Stimulated activated naive CD4-positive, alpha-beta T cell (primary cell): ENCODE data around the gene GABBR2.

Experiments used
- DNase-seq, 6 experiments: peaks; one replicate each; lab custom pipeline; 2025; lab: John Stamatoyannopoulos, UW

Gene GABBR2

GRCh38 chr9:98432960-98433359 lies 275.8 kb downstream of the GABBR2 start:
- no peak for DNase-seq

- no peak for DNase-seq
Observed at GRCh38 chr9:98432134-98432533, 276.6 kb downstream of the GABBR2 start.

GRCh38 chr9:98430535-98431292 lies 278.0 kb downstream of the GABBR2 start:
- no peak for DNase-seq

- no peak for DNase-seq
Observed at GRCh38 chr9:98429613-98430012, 279.1 kb downstream of the GABBR2 start.

- DNase-seq: no peak
Observed at GRCh38 chr9:98428454-98428853, 280.3 kb downstream of the GABBR2 start.

- DNase-seq: no peak
Observed at GRCh38 chr9:98427491-98427890, 281.2 kb downstream of the GABBR2 start.

GRCh38 chr9:98425079-98425478 lies 283.7 kb downstream of the GABBR2 start:
- no peak for DNase-seq

- DNase-seq: no peak
Observed at GRCh38 chr9:98419260-98419603, 289.5 kb downstream of the GABBR2 start.

GRCh38 chr9:98418578-98419259 lies 290.0 kb downstream of the GABBR2 start:
- DNase-seq: no peak

- no peak for DNase-seq
Observed at GRCh38 chr9:98416294-98417248, 292.2 kb downstream of the GABBR2 start.

- DNase-seq: no peak
Observed at GRCh38 chr9:98415782-98416181, 293.0 kb downstream of the GABBR2 start.

GRCh38 chr9:98413084-98413483 lies 295.7 kb downstream of the GABBR2 start:
- DNase-seq: no peak

GRCh38 chr9:98412101-98412842 lies 296.5 kb downstream of the GABBR2 start:
- no peak for DNase-seq

GRCh38 chr9:98410185-98410697 lies 298.5 kb downstream of the GABBR2 start:
- no peak for DNase-seq

GRCh38 chr9:98409719-98410118 lies 299.0 kb downstream of the GABBR2 start:
- no peak for DNase-seq

GRCh38 chr9:98406469-98406868 lies 302.3 kb downstream of the GABBR2 start:
- DNase-seq: no peak

GRCh38 chr9:98404237-98404636 lies 304.5 kb downstream of the GABBR2 start:
- no peak for DNase-seq

- no peak for DNase-seq
Observed at GRCh38 chr9:98403715-98404114, 305.0 kb downstream of the GABBR2 start.

GRCh38 chr9:98402019-98402840 lies 306.5 kb downstream of the GABBR2 start:
- no peak for DNase-seq

GRCh38 chr9:98401140-98402018 lies 307.4 kb downstream of the GABBR2 start:
- DNase-seq: no peak
